CD8-positive, alpha-beta memory T cell (primary cell): ENCODE results near the gene LIM2. TPM values are rescaled to one million over a fixed set of nuclear protein-coding genes. Genes with fewer than 3 reads are reported as not detected.
"Not testable (repeated sequence)": the region's sequence is repeated elsewhere in the genome, so short reads cannot be mapped to it uniquely, and the experiment has no call there.

Experiments
- CTCF ChIA-PET: fragments of 350-600 bp; sonication (Branson Sonifier 250); formaldehyde crosslinking; loops from one replicate; lab custom pipeline; 2021; ENCODE audit warnings: antibody characterized with exemption; lab: Charles Lee
- POLR2A ChIA-PET: fragments of 350-600 bp; sonication (Branson Sonifier 250); formaldehyde crosslinking; loops from one replicate; lab custom pipeline; 2021; ENCODE audit warnings: antibody characterized with exemption; lab: Charles Lee
- DNase-seq, 5 donors: peaks; one replicate each; pipeline versions ENCODE4 v3.0.0 to v3.0.0-alpha.2; 2020 to 2022; ENCODE audit warnings: mixed read lengths in 1 of 5
- H3K27ac ChIP-seq: one replicate; pipeline ENCODE4 v1.7.0; 2013; ENCODE audit warnings: low read depth, mild to moderate bottlenecking, low read length, moderate library complexity
- H3K27me3 ChIP-seq: 2 replicates; pipeline ENCODE4 v1.7.0; 2013; ENCODE audit warnings: low read length, mild to moderate bottlenecking; ENCODE audit not compliant: insufficient read depth, poor library complexity, severe bottlenecking
- H3K36me3 ChIP-seq: 2 replicates; pipeline ENCODE4 v1.7.0; 2013; ENCODE audit warnings: mild to moderate bottlenecking, low read length, moderate library complexity; ENCODE audit not compliant: insufficient read depth
- H3K4me1 ChIP-seq: 2 replicates; pipeline ENCODE4 v1.7.0; 2013; ENCODE audit warnings: mild to moderate bottlenecking, low read length, moderate library complexity; ENCODE audit not compliant: insufficient read depth
- H3K4me3 ChIP-seq: 2 replicates; pipeline ENCODE4 v1.7.0; 2013; ENCODE audit warnings: mild to moderate bottlenecking, low read length
- H3K9me3 ChIP-seq: 2 replicates; pipeline ENCODE4 v1.7.0; 2013; ENCODE audit warnings: mild to moderate bottlenecking, low read length
- H3K27ac Mint-ChIP-seq, 8 donors: one replicate each; pipeline ENCODE4 v1.8.0; 2020 to 2021; ENCODE audit warnings: mixed read lengths in 8 of 8, mild to moderate bottlenecking in 6 of 8, inconsistent platforms in 3 of 8, moderate library complexity in 3 of 8
- H3K27me3 Mint-ChIP-seq, 2 donors: one replicate each; pipeline ENCODE4 v1.8.0; 2020 to 2021; ENCODE audit warnings: mixed read lengths in 2 of 2, mild to moderate bottlenecking in 1 of 2, moderate library complexity in 1 of 2
- H3K36me3 Mint-ChIP-seq, 3 donors: one replicate each; pipeline ENCODE4 v1.8.0; 2020 to 2021; ENCODE audit warnings: mixed read lengths in 3 of 3, inconsistent platforms in 1 of 3, mild to moderate bottlenecking in 1 of 3
- H3K4me1 Mint-ChIP-seq, 3 donors: one replicate each; pipeline ENCODE4 v1.8.0; 2020 to 2021; ENCODE audit warnings: mixed read lengths in 3 of 3, inconsistent platforms in 1 of 3, mild to moderate bottlenecking in 1 of 3
- H3K4me3 Mint-ChIP-seq, 7 donors: one replicate each; pipeline ENCODE4 v1.8.0; 2020 to 2021; ENCODE audit warnings: mixed read lengths in 7 of 7, mild to moderate bottlenecking in 6 of 7, moderate library complexity in 4 of 7, inconsistent platforms in 2 of 7
- H3K9me3 Mint-ChIP-seq, 5 donors: one replicate each; pipeline ENCODE4 v1.8.0; 2020 to 2022; ENCODE audit warnings: mixed read lengths in 5 of 5, mild to moderate bottlenecking in 3 of 5, moderate library complexity in 2 of 5, inconsistent platforms in 1 of 5
- polyA plus RNA-seq: library from polyadenylated mRNA; unstranded; fragments of 300-500 nt; fragmentation: Illumina TruSeq; gene quantifications from one replicate; pipeline ENCODE4 v1.2.3, GENCODE V29; 2021
- total RNA-seq, 2 experiments: library from RNA; stranded (reverse); gene quantifications; one replicate each; pipeline ENCODE4 v1.2.3, GENCODE V29; 2021

The LIM2 gene
- total and polyA plus RNA-seq, 3 experiments from 2014 or later: 0.38 to 0.93 (median 0.66) TPM

DNA sequence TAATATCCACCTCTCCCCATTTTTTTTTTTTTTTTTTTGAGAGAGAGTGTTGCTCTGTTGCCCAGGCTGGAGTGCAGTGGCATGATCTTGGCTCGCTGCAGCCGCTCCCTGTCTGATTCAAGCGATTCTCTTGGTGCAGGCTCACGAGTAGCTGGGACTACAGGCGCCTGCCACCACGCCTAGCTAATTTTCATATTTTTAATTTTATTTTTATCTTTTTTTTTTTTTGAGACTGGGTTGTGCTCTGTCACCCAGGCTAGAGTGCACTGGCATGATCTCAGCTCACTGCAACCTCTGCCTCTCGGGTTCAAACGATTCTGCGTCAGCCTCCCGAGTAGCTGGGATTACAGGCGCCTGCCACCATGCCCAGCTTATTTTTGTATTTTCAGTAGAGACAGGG, 32.7 kb upstream of the LIM2 start:
- H3K27me3 ChIP-seq, H3K9me3 Mint-ChIP-seq, H3K4me3 ChIP-seq, H3K4me1 Mint-ChIP-seq, H3K4me3 Mint-ChIP-seq, H3K36me3 ChIP-seq, H3K4me1 ChIP-seq, H3K27ac Mint-ChIP-seq, H3K9me3 ChIP-seq, H3K36me3 Mint-ChIP-seq, POLR2A ChIA-PET, H3K27ac ChIP-seq, DNase-seq: not testable (repeated sequence)
- H3K27me3 Mint-ChIP-seq: peaks cover 24 to 38% of the 10 kb centered on the region in 2 donors
- CTCF ChIA-PET: interaction anchor here (1.6 to 5.7 kb wide), 7 partner anchors 14 to 237 kb away, joined by 7 to 48 read pairs (median 12); partner anchors contain the start of gene VSIG10L

DNA sequence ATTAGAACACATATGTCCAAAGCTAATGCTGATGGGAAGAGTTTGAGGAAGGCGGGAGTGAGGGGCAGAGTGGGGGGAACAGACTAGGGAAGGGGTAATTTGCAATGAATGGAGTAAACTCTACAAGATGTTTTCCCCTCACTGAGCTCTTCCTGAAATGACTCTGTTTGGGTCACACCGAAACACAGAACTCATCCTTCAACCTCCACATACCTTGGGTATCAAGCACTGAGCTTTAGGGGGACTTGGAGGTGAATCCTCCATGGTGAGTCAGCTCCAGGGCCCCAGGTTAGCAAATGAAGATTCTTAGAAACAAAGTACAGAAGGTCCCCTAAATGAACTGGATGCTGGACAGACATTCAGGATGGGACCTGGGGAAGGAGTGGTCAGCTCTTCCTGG, 30.9 kb upstream of the LIM2 start:
- H3K4me1 ChIP-seq: no peaks in the 10 kb centered on the region

GRCh38 chr19:51417810-51418157, 30.0 kb upstream of the LIM2 start:
- no peak for DNase-seq
- Mint-ChIP-seq H3K27ac (no peak overlapping the region), H3K36me3 (no peaks in the 10 kb centered on the region), H3K4me1 (peaks cover 4 to 6% (median 4%) of the 10 kb centered on the region in 3 donors), H3K9me3 (no peaks in the 10 kb centered on the region), H3K27me3 (peaks cover 14 to 30% of the 10 kb centered on the region in 2 donors), H3K4me3 (no peak overlapping the region)
- Histone ChIP-seq H3K27me3 (peaks cover 3% of the 10 kb centered on the region), H3K4me3 (no peak overlapping the region), H3K27ac (no peak overlapping the region), H3K9me3 (no peaks in the 10 kb centered on the region), H3K4me1 (no peaks in the 10 kb centered on the region), H3K36me3 (no peaks in the 10 kb centered on the region)
- CTCF ChIA-PET: interaction anchor here (0.8 to 1.7 kb wide), 6 partner anchors 10 to 58 kb away, joined by 3 to 5 read pairs (median 3); partner anchors contain the start of gene CLDND2
- POLR2A ChIA-PET: no interaction called here

More for the DNA sequence above, 30.9 kb upstream of the LIM2 start:
- Mint-ChIP-seq H3K36me3 (no peaks in the 10 kb centered on the region), H3K9me3 (no peaks in the 10 kb centered on the region), H3K27ac (no peak overlapping the region), H3K27me3 (peaks cover 17 to 35% of the 10 kb centered on the region in 2 donors), H3K4me1 (peaks cover 4 to 6% (median 4%) of the 10 kb centered on the region in 3 donors), H3K4me3 (no peak overlapping the region)
- DNase-seq: no peak
- Histone ChIP-seq H3K27me3 (peaks cover 3% of the 10 kb centered on the region), H3K9me3 (no peaks in the 10 kb centered on the region), H3K27ac (no peak overlapping the region), H3K4me3 (no peak overlapping the region), H3K36me3 (no peaks in the 10 kb centered on the region)
- CTCF ChIA-PET: interaction anchor here (0.8 to 1.3 kb wide), 4 partner anchors 11 to 54 kb away, joined by 3 read pairs; partner anchors contain the start of gene CLDND2
- POLR2A ChIA-PET: no interaction called here

DNA sequence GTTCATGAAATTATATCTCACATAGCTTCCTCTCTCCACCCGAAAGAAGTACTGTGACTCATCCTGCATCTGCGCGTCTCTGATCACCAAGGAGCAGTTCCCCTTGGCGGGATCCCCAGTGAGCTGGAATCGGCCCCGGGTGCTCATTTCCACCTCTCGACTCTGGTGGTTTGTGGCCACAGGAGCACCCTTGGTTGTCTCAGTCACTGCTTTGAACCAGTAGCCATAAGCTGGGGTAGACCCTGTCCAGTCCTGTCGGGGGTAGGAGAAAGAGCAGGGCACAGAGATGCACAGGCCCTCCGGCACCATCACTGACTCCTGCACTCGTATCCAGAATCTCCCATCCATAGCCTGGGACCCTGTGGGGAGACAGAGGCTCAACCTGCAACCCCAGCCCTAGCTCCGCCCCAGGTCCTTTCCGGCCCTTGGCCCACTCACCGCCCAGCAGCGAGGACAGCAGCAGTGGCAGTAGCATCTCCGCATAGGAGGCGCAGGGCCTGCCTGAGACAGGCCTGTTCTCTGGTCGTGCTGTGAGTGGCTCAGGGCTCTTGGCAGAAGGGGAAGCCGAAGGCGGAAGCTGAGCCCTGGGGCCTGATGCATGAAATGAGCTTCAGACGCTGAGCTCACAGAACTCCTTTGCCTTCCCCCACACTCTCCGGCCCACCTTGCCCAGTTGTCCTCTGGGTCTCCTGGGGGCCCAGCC, 29.5 kb upstream of the LIM2 start, which contains the start of gene SIGLEC10:
Gene SIGLEC10, minus strand, starts transcription at position 536 of the 703 bp plus-strand sequence. Its CDS starts 61 bp downstream, at position 475.
- H3K27me3 Mint-ChIP-seq: peaks cover 13 to 28% of the 10 kb centered on the region in 2 donors
- DNase-seq: no peak
- peaks cover 3% of the 10 kb centered on the region for H3K27me3 ChIP-seq
- H3K4me1 Mint-ChIP-seq: peaks cover 4 to 5% (median 4%) of the 10 kb centered on the region in 3 donors
- H3K36me3 ChIP-seq: no peaks in the 10 kb centered on the region
- H3K9me3 Mint-ChIP-seq: no peaks in the 10 kb centered on the region
- H3K27ac ChIP-seq: no peak within 1 kb of the TSS
- CTCF ChIA-PET: interaction anchor here (1.0 to 1.7 kb wide), 5 partner anchors 21 to 58 kb away, joined by 3 to 5 read pairs (median 3); partner anchors contain the start of gene CLDND2
- POLR2A ChIA-PET: no interaction called here
- peak within 1 kb of the TSS in 1 of 7 donors; percentile 12 for H3K4me3 Mint-ChIP-seq
- H3K4me1 ChIP-seq: no peaks in the 10 kb centered on the region
- no peaks in the 10 kb centered on the region for H3K9me3 ChIP-seq
- peak within 1 kb of the TSS in 2 of 8 donors; percentile 23 to 61 for H3K27ac Mint-ChIP-seq
- H3K4me3 ChIP-seq: no peak within 1 kb of the TSS
- no peaks in the 10 kb centered on the region for H3K36me3 Mint-ChIP-seq

DNA sequence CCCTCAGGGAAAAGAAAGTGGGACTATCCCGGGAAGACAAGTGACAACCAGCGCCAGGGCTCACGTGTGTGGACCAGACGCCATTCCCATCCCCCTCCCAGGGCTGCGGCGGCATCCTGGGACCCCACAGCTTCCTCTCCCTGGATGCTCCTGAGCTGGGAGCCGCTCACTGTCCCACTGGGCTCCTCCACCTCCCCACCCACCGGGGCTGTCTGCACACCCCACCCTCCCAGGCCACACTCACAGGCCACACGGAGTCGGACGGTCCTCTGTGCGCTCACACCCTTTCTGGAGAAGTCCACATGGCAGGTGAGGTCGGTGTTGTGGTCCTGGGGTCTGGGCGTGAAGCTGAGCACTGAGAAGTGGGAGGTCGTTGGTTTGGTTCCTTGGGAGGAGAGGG, 28.6 kb upstream of the LIM2 start:
- H3K4me3 Mint-ChIP-seq, H3K36me3 Mint-ChIP-seq, H3K27ac Mint-ChIP-seq, H3K4me1 ChIP-seq, H3K9me3 ChIP-seq, H3K4me3 ChIP-seq, H3K27me3 ChIP-seq, H3K9me3 Mint-ChIP-seq, H3K36me3 ChIP-seq, POLR2A ChIA-PET, DNase-seq, H3K27ac ChIP-seq, H3K4me1 Mint-ChIP-seq: not testable (repeated sequence)
- CTCF ChIA-PET: interaction anchor here (1.7 kb wide), 1 partner anchor 22 kb away, joined by 5 read pairs; no protein-coding TSS in a partner anchor
- peaks cover 13 to 24% of the 10 kb centered on the region in 2 donors for H3K27me3 Mint-ChIP-seq

DNA sequence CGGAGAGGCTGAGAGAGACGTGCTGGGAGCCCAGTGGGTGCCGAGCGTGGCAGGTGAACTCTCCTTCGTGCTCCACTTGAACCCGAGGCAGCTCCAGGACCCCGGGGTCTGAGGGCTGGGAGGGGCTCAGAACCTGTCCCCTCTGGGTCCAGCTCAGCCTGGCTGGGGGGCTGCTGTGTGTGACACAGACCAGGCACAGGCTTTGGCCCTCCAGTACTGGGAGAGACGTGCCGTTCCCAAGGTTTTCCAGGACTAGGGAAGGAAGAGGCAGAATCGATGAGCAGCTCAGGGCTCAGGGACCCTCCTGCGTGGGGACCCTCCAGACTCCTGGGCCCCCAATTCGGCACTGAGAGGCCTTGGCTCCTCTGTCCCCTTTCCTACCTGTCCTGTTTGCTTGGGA, 27.4 kb upstream of the LIM2 start:
- Histone ChIP-seq H3K4me3 (no peak overlapping the region), H3K36me3 (no peaks in the 10 kb centered on the region), H3K9me3 (no peaks in the 10 kb centered on the region), H3K27ac (no peak overlapping the region), H3K27me3 (no peaks in the 10 kb centered on the region), H3K4me1 (no peaks in the 10 kb centered on the region)
- H3K4me1 Mint-ChIP-seq: peaks cover 0 to 2% (median 0%) of the 10 kb centered on the region in 3 donors
- H3K9me3 Mint-ChIP-seq: no peaks in the 10 kb centered on the region
- CTCF ChIA-PET: no interaction called here
- H3K4me3 Mint-ChIP-seq: no peak overlapping the region
- POLR2A ChIA-PET: no interaction called here
- no peak for DNase-seq
- no peak overlapping the region for H3K27ac Mint-ChIP-seq
- H3K36me3 Mint-ChIP-seq: no peaks in the 10 kb centered on the region
- peaks cover 13 to 24% of the 10 kb centered on the region in 2 donors for H3K27me3 Mint-ChIP-seq

- H3K4me3 ChIP-seq: no peak overlapping the region
- Mint-ChIP-seq H3K27me3 (peaks cover 0 to 3% of the 10 kb centered on the region in 2 donors), H3K4me3 (peak overlapping the region in 1 of 7 donors; percentile 34), H3K27ac (no peak overlapping the region), H3K4me1 (peaks cover 4 to 7% (median 5%) of the 10 kb centered on the region in 3 donors), H3K9me3 (peaks cover 0 to 2% (median 0%) of the 10 kb centered on the region in 5 donors), H3K36me3 (no peaks in the 10 kb centered on the region)
- H3K9me3 ChIP-seq: no peaks in the 10 kb centered on the region
- no peaks in the 10 kb centered on the region for H3K27me3 ChIP-seq
- CTCF ChIA-PET: interaction anchor here (0.8 to 1.4 kb wide), 3 partner anchors 10 to 72 kb away, joined by 3 read pairs; no protein-coding TSS in a partner anchor
- no peaks in the 10 kb centered on the region for H3K36me3 ChIP-seq
- DNase-seq: no peak
- H3K4me1 ChIP-seq: no peaks in the 10 kb centered on the region
- no peak overlapping the region for H3K27ac ChIP-seq
- POLR2A ChIA-PET: no interaction called here
Observed at GRCh38 chr19:51410950-51411748, 23.4 kb upstream of the LIM2 start.
